A673 (cell line): ENCODE data around the gene MAPK9. TPM values are rescaled to one million over a fixed set of nuclear protein-coding genes. Genes with fewer than 3 reads are reported as not detected.

Source experiments
- BruUV-seq: library from RNA; stranded (reverse); fragments of 400-500 nt; replicated peaks from 2 replicates; lab custom pipeline; 2021; lab: Mats Ljungman, UMichigan
- CTCF ChIA-PET: fragments of 300-600 bp; sonication (Branson Sonifier 250); formaldehyde crosslinking; loops from one replicate; lab custom pipeline; 2022; ENCODE audit warnings: antibody characterized with exemption; lab: Charles Lee
- POLR2A ChIA-PET: fragments of 300-600 bp; sonication (Branson Sonifier 250); formaldehyde crosslinking; loops from one replicate; lab custom pipeline; 2022; ENCODE audit warnings: antibody characterized with exemption; ENCODE audit not compliant: low non-redundant PET; lab: Charles Lee
- DNase-seq: peaks from one replicate; pipeline ENCODE4 v3.0.0-alpha.2; 2015; ENCODE audit warnings: low spot score
- H3K27ac ChIP-seq: fragments of 200-600 bp; sonication (generic); 2 replicates; pipeline ENCODE4 v1.5.1; 2016; ENCODE audit warnings: mixed run types, low read depth, mild to moderate bottlenecking, mixed read lengths, antibody characterized with exemption, low read length; ENCODE audit not compliant: poor library complexity, severe bottlenecking
- H3K27me3 ChIP-seq: fragments of 200-600 bp; sonication (generic); replicated peaks from 2 replicates; pipeline ENCODE4 v1.6.1; 2017; ENCODE audit warnings: mixed run types, low read depth, mild to moderate bottlenecking, mixed read lengths, antibody characterized with exemption, low read length; ENCODE audit not compliant: insufficient read depth, poor library complexity
- H3K36me3 ChIP-seq: fragments of 200-600 bp; sonication (generic); 2 replicates; pipeline ENCODE4 v1.6.1; 2016; ENCODE audit warnings: mixed run types, mild to moderate bottlenecking, mixed read lengths, antibody characterized with exemption, low read length; ENCODE audit not compliant: insufficient read depth, poor library complexity, severe bottlenecking
- H3K4me1 ChIP-seq: fragments of 200-600 bp; sonication (generic); 2 replicates; pipeline ENCODE4 v1.6.1; 2017; ENCODE audit warnings: mixed run types, mild to moderate bottlenecking, mixed read lengths, antibody characterized with exemption, low read length; ENCODE audit not compliant: insufficient read depth, poor library complexity, severe bottlenecking
- H3K4me3 ChIP-seq: fragments of 200-600 bp; sonication (generic); 2 replicates; pipeline ENCODE4 v1.5.1; 2016; ENCODE audit warnings: low read depth, mixed run types, mild to moderate bottlenecking, mixed read lengths, low read length; ENCODE audit not compliant: poor library complexity, severe bottlenecking
- H3K9me3 ChIP-seq: fragments of 200-600 bp; sonication (generic); 2 replicates; pipeline ENCODE4 v1.6.1; 2016; ENCODE audit warnings: mixed run types, low read depth, mild to moderate bottlenecking, mixed read lengths, antibody characterized with exemption, low read length; ENCODE audit not compliant: poor library complexity, severe bottlenecking
- CTCF ChIP-seq: fragments of 300-800, 200-600 bp; sonication (generic); conservative IDR thresholded peaks from 2 replicates; pipeline ENCODE4 v1.5.1; 2017; ENCODE audit warnings: low read depth, mild to moderate bottlenecking, antibody characterized with exemption, low read length, moderate library complexity, mixed read lengths
- EZH2 ChIP-seq: fragments of 200-600 bp; sonication (generic); IDR thresholded peaks from 2 replicates; pipeline ENCODE4 v1.6.1; 2017; ENCODE audit warnings: borderline replicate concordance, low read depth, mild to moderate bottlenecking, mixed read lengths, antibody characterized with exemption, low read length; ENCODE audit not compliant: poor library complexity, severe bottlenecking
- intact Hi-C: fragments of 100-400 bp; cut with micrococcal nuclease; formaldehyde crosslinking; loops from one replicate; pipeline ENCODE4 v1.10.0; 2022; ENCODE audit not compliant: unreplicated experiment
- total RNA-seq: library from RNA; stranded (reverse); gene quantifications from 2 replicates; pipeline ENCODE4 v1.2.3, GENCODE V29; 2021

Gene MAPK9
- total RNA-seq, 1 experiment from 2014 or later, result 34.4 TPM

- H3K9me3 ChIP-seq, result peaks cover 25% of the 10 kb centered on the region
These were observed 40.7 kb downstream of the MAPK9 start for GRCh38 chr5:180251141-180251540.

GRCh38 chr5:180250329-180250728 lies 41.6 kb downstream of the MAPK9 start:
- H3K4me3 ChIP-seq, result no peak overlapping the region
- POLR2A ChIA-PET, result no interaction called here

More at GRCh38 chr5:180251141-180251540, 40.7 kb downstream of the MAPK9 start:
- H3K27me3 ChIP-seq, result no peaks in the 10 kb centered on the region
- no TSS peak for BruUV-seq
- no peak for DNase-seq
- ChIA-PET POLR2A (no interaction called here), CTCF (no interaction called here)
- no peaks in the 10 kb centered on the region for H3K36me3 ChIP-seq
- H3K4me1 ChIP-seq, result no peaks in the 10 kb centered on the region
- H3K4me3 ChIP-seq, result no peak overlapping the region
- TF ChIP-seq CTCF (no peak), EZH2 (no peak)
- intact Hi-C loops, result no loop called here
- no peak overlapping the region for H3K27ac ChIP-seq

GRCh38 chr5:180241600-180241999 lies 50.3 kb downstream of the MAPK9 start:
- intact Hi-C loops, result no loop called here
- no peaks in the 10 kb centered on the region for H3K36me3 ChIP-seq
- no peaks in the 10 kb centered on the region for H3K27me3 ChIP-seq
- ChIA-PET POLR2A (no interaction called here), CTCF (no interaction called here)
- BruUV-seq, result no TSS peak
- H3K27ac ChIP-seq, result no peak overlapping the region
- no peaks in the 10 kb centered on the region for H3K9me3 ChIP-seq
- no peak overlapping the region for H3K4me3 ChIP-seq
- TF ChIP-seq CTCF, result no peak
- DNase-seq, result no peak
- H3K4me1 ChIP-seq, result no peaks in the 10 kb centered on the region

More at GRCh38 chr5:180250329-180250728, 41.6 kb downstream of the MAPK9 start:
- H3K27me3 ChIP-seq, result no peaks in the 10 kb centered on the region
- no peak for DNase-seq
- H3K9me3 ChIP-seq, result peaks cover 23% of the 10 kb centered on the region
- no TSS peak for BruUV-seq
- TF ChIP-seq CTCF (no peak), EZH2 (no peak)
- H3K36me3 ChIP-seq, result no peaks in the 10 kb centered on the region
- no peak overlapping the region for H3K27ac ChIP-seq
- no peaks in the 10 kb centered on the region for H3K4me1 ChIP-seq
- intact Hi-C loops, result no loop called here
- CTCF ChIA-PET, result no interaction called here
